ENCODE data around the gene ADRM1.

Gene ADRM1

GRCh38 chr20:62302341-62303061 is at the start of gene ADRM1:
ADRM1 (plus strand) TSS chr20:62302997; CDS start chr20:62303569, 572 bp downstream.
- H3K36me3 ChIP-seq (ENCODE audit: control insufficient read depth, insufficient read depth, low read length, severe bottlenecking): peaks cover 27% of the 10 kb centered on the region
- peaks cover 21% of the 10 kb centered on the region for H3K4me1 ChIP-seq (ENCODE audit: control insufficient read depth, insufficient read depth, low read length)
- no peaks in the 10 kb centered on the region for H3K27me3 ChIP-seq (replicated peaks; ENCODE audit: control insufficient read depth, insufficient read depth, low read length)
- no peaks in the 10 kb centered on the region for H3K9me3 ChIP-seq (ENCODE audit: control insufficient read depth, low read length)
- peak; percentile 99 for DNase-seq (ENCODE audit: low read depth)
- peak within 1 kb of the TSS; percentile 97 for H3K9ac ChIP-seq (ENCODE audit: low read length)
- peak within 1 kb of the TSS; percentile 99 for H3K4me3 ChIP-seq (ENCODE audit: low read length)

DNA sequence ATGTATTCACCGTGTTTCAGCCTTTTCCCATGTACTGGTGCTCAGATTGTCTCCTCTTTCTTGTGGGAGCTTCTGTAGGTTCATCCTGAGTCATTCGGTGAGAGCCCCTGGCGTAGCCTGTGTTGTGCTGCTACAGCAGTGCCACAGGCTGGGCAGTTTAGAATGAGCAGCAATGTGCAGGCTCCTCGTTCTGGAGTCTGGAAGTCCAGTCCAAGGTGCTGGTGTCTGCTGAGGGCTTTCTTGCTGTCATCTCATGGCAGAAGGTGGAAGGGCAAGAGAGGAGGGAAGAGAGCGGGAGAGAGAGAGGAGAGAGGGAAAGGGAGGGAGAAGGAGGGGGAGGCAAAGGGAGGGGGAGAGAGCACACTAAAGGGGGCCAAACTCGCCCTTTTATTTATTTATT is 49.4 kb upstream of the ADRM1 start:
- H3K4me1 ChIP-seq (ENCODE audit: control insufficient read depth, insufficient read depth, low read length): peaks cover 6% of the 10 kb centered on the region
- peaks cover 18% of the 10 kb centered on the region for H3K36me3 ChIP-seq (ENCODE audit: control insufficient read depth, insufficient read depth, low read length, severe bottlenecking)
- no peak for DNase-seq (ENCODE audit: low read depth)
- H3K27me3 ChIP-seq (replicated peaks; ENCODE audit: control insufficient read depth, insufficient read depth, low read length): no peaks in the 10 kb centered on the region
- H3K4me3 ChIP-seq (ENCODE audit: low read length): no peak overlapping the region
- H3K9ac ChIP-seq (ENCODE audit: low read length): no peak overlapping the region
- H3K9me3 ChIP-seq (ENCODE audit: control insufficient read depth, low read length): no peaks in the 10 kb centered on the region

GRCh38 chr20:62254021-62254724 is 48.6 kb upstream of the ADRM1 start:
- Histone ChIP-seq H3K4me1 (ENCODE audit: control insufficient read depth, insufficient read depth, low read length) (peaks cover 14% of the 10 kb centered on the region), H3K9me3 (ENCODE audit: control insufficient read depth, low read length) (no peaks in the 10 kb centered on the region), H3K27me3 (replicated peaks; ENCODE audit: control insufficient read depth, insufficient read depth, low read length) (no peaks in the 10 kb centered on the region), H3K4me3 (ENCODE audit: low read length) (no peak overlapping the region), H3K9ac (ENCODE audit: low read length) (no peak overlapping the region), H3K36me3 (ENCODE audit: control insufficient read depth, insufficient read depth, low read length, severe bottlenecking) (peaks cover 19% of the 10 kb centered on the region)
- DNase-seq (ENCODE audit: low read depth): no peak

GRCh38 chr20:62255976-62256375 is 46.8 kb upstream of the ADRM1 start:
- Histone ChIP-seq H3K9ac (ENCODE audit: low read length) (no peak overlapping the region), H3K27me3 (replicated peaks; ENCODE audit: control insufficient read depth, insufficient read depth, low read length) (no peaks in the 10 kb centered on the region), H3K36me3 (ENCODE audit: control insufficient read depth, insufficient read depth, low read length, severe bottlenecking) (peaks cover 25% of the 10 kb centered on the region), H3K4me1 (ENCODE audit: control insufficient read depth, insufficient read depth, low read length) (peaks cover 17% of the 10 kb centered on the region), H3K4me3 (ENCODE audit: low read length) (no peak overlapping the region), H3K9me3 (ENCODE audit: control insufficient read depth, low read length) (no peaks in the 10 kb centered on the region)
- no peak for DNase-seq (ENCODE audit: low read depth)

GRCh38 chr20:62258499-62259293 is 44.1 kb upstream of the ADRM1 start:
- peaks cover 42% of the 10 kb centered on the region for H3K36me3 ChIP-seq (ENCODE audit: control insufficient read depth, insufficient read depth, low read length, severe bottlenecking)
- no peaks in the 10 kb centered on the region for H3K27me3 ChIP-seq (replicated peaks; ENCODE audit: control insufficient read depth, insufficient read depth, low read length)
- no peak overlapping the region for H3K4me3 ChIP-seq (ENCODE audit: low read length)
- peak; percentile 70 for DNase-seq (ENCODE audit: low read depth)
- H3K9me3 ChIP-seq (ENCODE audit: control insufficient read depth, low read length): no peaks in the 10 kb centered on the region
- H3K9ac ChIP-seq (ENCODE audit: low read length): peak overlapping the region; percentile 48
- H3K4me1 ChIP-seq (ENCODE audit: control insufficient read depth, insufficient read depth, low read length): peaks cover 17% of the 10 kb centered on the region

- Histone ChIP-seq H3K4me1 (ENCODE audit: control insufficient read depth, insufficient read depth, low read length) (peaks cover 17% of the 10 kb centered on the region), H3K27me3 (replicated peaks; ENCODE audit: control insufficient read depth, insufficient read depth, low read length) (no peaks in the 10 kb centered on the region), H3K36me3 (ENCODE audit: control insufficient read depth, insufficient read depth, low read length, severe bottlenecking) (peaks cover 46% of the 10 kb centered on the region), H3K4me3 (ENCODE audit: low read length) (no peak overlapping the region), H3K9me3 (ENCODE audit: control insufficient read depth, low read length) (no peaks in the 10 kb centered on the region), H3K9ac (ENCODE audit: low read length) (no peak overlapping the region)
- no peak for DNase-seq (ENCODE audit: low read depth)
Observed at GRCh38 chr20:62259294-62259565, 43.6 kb upstream of the ADRM1 start.

DNA sequence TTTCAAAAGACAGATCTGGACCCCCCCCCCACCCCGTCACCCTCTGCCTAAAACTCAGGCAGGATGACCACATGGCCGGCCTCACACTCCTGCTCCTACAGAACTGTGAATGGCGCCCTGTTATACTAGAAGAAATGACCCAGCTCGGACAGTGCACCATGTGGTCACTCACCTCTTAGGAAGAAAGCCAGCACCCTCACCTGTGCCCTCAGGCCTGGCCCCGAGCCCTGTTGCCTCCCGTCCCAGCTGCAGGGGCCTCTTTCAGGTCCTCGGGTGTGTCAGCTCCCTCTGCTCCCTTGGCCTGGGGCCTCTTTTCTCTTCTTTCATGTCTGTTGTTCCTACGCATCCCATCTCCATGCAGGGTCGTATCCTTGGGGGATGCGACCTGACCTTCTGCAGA is 40.7 kb upstream of the ADRM1 start:
- H3K4me3 ChIP-seq (ENCODE audit: low read length): no peak overlapping the region
- no peak overlapping the region for H3K9ac ChIP-seq (ENCODE audit: low read length)
- peaks cover 9% of the 10 kb centered on the region for H3K9me3 ChIP-seq (ENCODE audit: control insufficient read depth, low read length)
- no peak for DNase-seq (ENCODE audit: low read depth)
- no peaks in the 10 kb centered on the region for H3K27me3 ChIP-seq (replicated peaks; ENCODE audit: control insufficient read depth, insufficient read depth, low read length)
- peaks cover 17% of the 10 kb centered on the region for H3K4me1 ChIP-seq (ENCODE audit: control insufficient read depth, insufficient read depth, low read length)
- peaks cover 63% of the 10 kb centered on the region for H3K36me3 ChIP-seq (ENCODE audit: control insufficient read depth, insufficient read depth, low read length, severe bottlenecking)

- H3K9me3 ChIP-seq (ENCODE audit: control insufficient read depth, low read length): peaks cover 9% of the 10 kb centered on the region
- H3K9ac ChIP-seq (ENCODE audit: low read length): no peak overlapping the region
- no peak for DNase-seq (ENCODE audit: low read depth)
- H3K27me3 ChIP-seq (replicated peaks; ENCODE audit: control insufficient read depth, insufficient read depth, low read length): no peaks in the 10 kb centered on the region
- no peak overlapping the region for H3K4me3 ChIP-seq (ENCODE audit: low read length)
- peaks cover 59% of the 10 kb centered on the region for H3K36me3 ChIP-seq (ENCODE audit: control insufficient read depth, insufficient read depth, low read length, severe bottlenecking)
- H3K4me1 ChIP-seq (ENCODE audit: control insufficient read depth, insufficient read depth, low read length): peaks cover 11% of the 10 kb centered on the region
Observed at GRCh38 chr20:62263396-62263795, 39.4 kb upstream of the ADRM1 start.

DNA sequence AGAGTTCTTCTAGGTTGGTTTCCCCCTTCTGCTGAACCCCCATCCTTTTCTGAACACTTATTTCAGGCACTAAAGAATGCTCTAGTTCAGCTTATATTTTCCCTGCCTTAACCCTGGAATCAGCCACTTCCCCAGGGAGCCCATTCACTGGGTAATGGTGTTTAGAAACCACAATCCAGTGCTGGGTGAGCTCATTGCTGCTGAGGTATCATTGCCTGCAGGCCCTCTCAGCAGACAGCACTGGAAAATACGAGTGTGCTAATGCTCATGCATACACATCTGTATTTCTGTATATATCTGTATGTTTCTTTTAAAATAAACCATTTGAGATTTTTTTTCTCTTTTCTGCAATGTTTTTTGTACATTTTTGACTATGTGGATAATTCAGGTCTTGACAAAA is 37.4 kb upstream of the ADRM1 start:
- H3K4me1 ChIP-seq (ENCODE audit: control insufficient read depth, insufficient read depth, low read length): no peaks in the 10 kb centered on the region
- H3K27me3 ChIP-seq (replicated peaks; ENCODE audit: control insufficient read depth, insufficient read depth, low read length): no peaks in the 10 kb centered on the region
- no peak for DNase-seq (ENCODE audit: low read depth)
- H3K9me3 ChIP-seq (ENCODE audit: control insufficient read depth, low read length): peaks cover 9% of the 10 kb centered on the region
- H3K9ac ChIP-seq (ENCODE audit: low read length): no peak overlapping the region
- H3K4me3 ChIP-seq (ENCODE audit: low read length): no peak overlapping the region
- peaks cover 56% of the 10 kb centered on the region for H3K36me3 ChIP-seq (ENCODE audit: control insufficient read depth, insufficient read depth, low read length, severe bottlenecking)

DNA sequence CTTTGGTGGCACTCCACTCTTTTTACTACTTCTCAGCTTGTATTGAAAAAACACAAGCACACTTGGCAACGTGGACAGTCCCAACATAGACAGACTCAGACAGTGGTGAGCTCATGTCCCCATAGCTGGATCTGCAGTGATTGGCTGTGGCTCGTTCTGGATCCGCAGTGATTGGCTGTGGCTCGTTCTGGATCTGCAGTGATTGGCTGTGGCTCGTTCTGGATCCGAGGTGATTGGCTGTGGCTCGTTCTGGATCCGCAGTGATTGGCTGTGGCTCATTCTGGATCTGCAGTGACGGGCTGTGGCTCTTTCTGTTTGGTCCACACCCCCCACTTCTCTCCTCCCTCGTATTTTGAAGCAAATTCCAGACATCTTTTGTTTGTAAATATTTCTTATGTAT is 36.5 kb upstream of the ADRM1 start:
- Histone ChIP-seq H3K9ac (ENCODE audit: low read length) (no peak overlapping the region), H3K36me3 (ENCODE audit: control insufficient read depth, insufficient read depth, low read length, severe bottlenecking) (peaks cover 49% of the 10 kb centered on the region), H3K4me3 (ENCODE audit: low read length) (no peak overlapping the region), H3K27me3 (replicated peaks; ENCODE audit: control insufficient read depth, insufficient read depth, low read length) (no peaks in the 10 kb centered on the region), H3K9me3 (ENCODE audit: control insufficient read depth, low read length) (peaks cover 9% of the 10 kb centered on the region), H3K4me1 (ENCODE audit: control insufficient read depth, insufficient read depth, low read length) (no peaks in the 10 kb centered on the region)
- DNase-seq (ENCODE audit: low read depth): no peak

GRCh38 chr20:62266851-62267250 is 35.9 kb upstream of the ADRM1 start:
- H3K9ac ChIP-seq (ENCODE audit: low read length): no peak overlapping the region
- H3K4me3 ChIP-seq (ENCODE audit: low read length): no peak overlapping the region
- no peaks in the 10 kb centered on the region for H3K4me1 ChIP-seq (ENCODE audit: control insufficient read depth, insufficient read depth, low read length)
- peaks cover 9% of the 10 kb centered on the region for H3K9me3 ChIP-seq (ENCODE audit: control insufficient read depth, low read length)
- H3K36me3 ChIP-seq (ENCODE audit: control insufficient read depth, insufficient read depth, low read length, severe bottlenecking): peaks cover 47% of the 10 kb centered on the region
- no peak for DNase-seq (ENCODE audit: low read depth)
- no peaks in the 10 kb centered on the region for H3K27me3 ChIP-seq (replicated peaks; ENCODE audit: control insufficient read depth, insufficient read depth, low read length)

All from adipocyte (in vitro differentiated cells).